ENCODE measurements around the gene SDK2. TPM values are rescaled to one million over a fixed set of nuclear protein-coding genes. Genes with fewer than 3 reads are reported as not detected.

The SDK2 gene
- total and polyA plus RNA-seq, 4 experiments from 2014 or later, result 0.49 to 2.9 (median 2.2) TPM; not detected in 1

GRCh38 chr17:73547790-73548189 is 96.5 kb downstream of the SDK2 start:
- CTCF ChIA-PET (ENCODE audit: partially characterized antibody), result no interaction called here
- H3K4me3 Mint-ChIP-seq, result no peak overlapping the region
- Histone ChIP-seq H3K27me3 (ENCODE audit: insufficient read depth, low read length) (no peaks in the 10 kb centered on the region), H3K4me3 (ENCODE audit: low read length in 2 of 2) (no peak overlapping the region), H3K4me1 (ENCODE audit: insufficient read depth, low read length) (peaks cover 3% of the 10 kb centered on the region), H3K9me3 (ENCODE audit: control insufficient read depth in 1 of 2, low read length in 2 of 2) (no peaks in the 10 kb centered on the region), H3K27ac (ENCODE audit: low read depth, low read length) (no peak overlapping the region), H3K36me3 (ENCODE audit: insufficient read depth, low read length) (no peaks in the 10 kb centered on the region)
- POLR2A ChIA-PET (ENCODE audit: partially characterized antibody), result no interaction called here
- no peak for DNase-seq
- no peaks in the 10 kb centered on the region for H3K36me3 Mint-ChIP-seq
- intact Hi-C loops (cut with micrococcal nuclease), result no loop called here
- H3K9me3 Mint-ChIP-seq, result peaks cover 0 to 1% (median 0%) of the 10 kb centered on the region in 8 donors
- H3K27ac Mint-ChIP-seq, result no peak overlapping the region
- H3K27me3 Mint-ChIP-seq, result peaks cover 0 to 9% of the 10 kb centered on the region in 2 donors
- peaks cover 0 to 16% (median 8%) of the 10 kb centered on the region in 4 donors for H3K4me1 Mint-ChIP-seq

- no peak overlapping the region for H3K4me3 Mint-ChIP-seq
- Histone ChIP-seq H3K4me3 (ENCODE audit: low read length in 2 of 2) (no peak overlapping the region), H3K27ac (ENCODE audit: low read depth, low read length) (no peak overlapping the region), H3K9me3 (ENCODE audit: control insufficient read depth in 1 of 2, low read length in 2 of 2) (no peaks in the 10 kb centered on the region), H3K4me1 (ENCODE audit: insufficient read depth, low read length) (peaks cover 3% of the 10 kb centered on the region), H3K36me3 (ENCODE audit: insufficient read depth, low read length) (no peaks in the 10 kb centered on the region), H3K27me3 (ENCODE audit: insufficient read depth, low read length) (no peaks in the 10 kb centered on the region)
- H3K9me3 Mint-ChIP-seq, result peaks cover 0 to 1% (median 0%) of the 10 kb centered on the region in 8 donors
- ChIA-PET CTCF (ENCODE audit: partially characterized antibody) (no interaction called here), POLR2A (ENCODE audit: partially characterized antibody) (no interaction called here)
- peak in 4 of 5 donors; percentile 5 to 15 (median 13) for DNase-seq
- H3K4me1 Mint-ChIP-seq, result peaks cover 0 to 13% (median 7%) of the 10 kb centered on the region in 4 donors
- H3K27me3 Mint-ChIP-seq, result peaks cover 0 to 8% of the 10 kb centered on the region in 2 donors
- H3K27ac Mint-ChIP-seq, result peak overlapping the region in 2 of 7 donors; percentile 61 to 63
- intact Hi-C loops (cut with micrococcal nuclease), result no loop called here
- no peaks in the 10 kb centered on the region for H3K36me3 Mint-ChIP-seq
Measured at GRCh38 chr17:73546770-73547536, 97.3 kb downstream of the SDK2 start.

GRCh38 chr17:73546114-73546513 is 98.1 kb downstream of the SDK2 start:
- no peak for DNase-seq
- no peak overlapping the region for H3K27ac Mint-ChIP-seq
- no peaks in the 10 kb centered on the region for H3K9me3 ChIP-seq (ENCODE audit: control insufficient read depth in 1 of 2, low read length in 2 of 2)
- peaks cover 0 to 1% (median 0%) of the 10 kb centered on the region in 8 donors for H3K9me3 Mint-ChIP-seq
- H3K4me1 ChIP-seq (ENCODE audit: insufficient read depth, low read length), result no peaks in the 10 kb centered on the region
- H3K27me3 ChIP-seq (ENCODE audit: insufficient read depth, low read length), result no peaks in the 10 kb centered on the region
- intact Hi-C loops (cut with micrococcal nuclease), result no loop called here
- H3K4me3 ChIP-seq (ENCODE audit: low read length in 2 of 2), result no peak overlapping the region
- no peak overlapping the region for H3K4me3 Mint-ChIP-seq
- H3K27ac ChIP-seq (ENCODE audit: low read depth, low read length), result no peak overlapping the region
- no peaks in the 10 kb centered on the region for H3K36me3 ChIP-seq (ENCODE audit: insufficient read depth, low read length)
- H3K36me3 Mint-ChIP-seq, result no peaks in the 10 kb centered on the region
- H3K4me1 Mint-ChIP-seq, result peaks cover 0 to 9% (median 6%) of the 10 kb centered on the region in 4 donors
- peaks cover 0 to 4% of the 10 kb centered on the region in 2 donors for H3K27me3 Mint-ChIP-seq
- ChIA-PET POLR2A (ENCODE audit: partially characterized antibody) (no interaction called here), CTCF (ENCODE audit: partially characterized antibody) (no interaction called here)

GRCh38 chr17:73545109-73546032 is 98.9 kb downstream of the SDK2 start:
- ChIA-PET CTCF (ENCODE audit: partially characterized antibody) (no interaction called here), POLR2A (ENCODE audit: partially characterized antibody) (no interaction called here)
- Mint-ChIP-seq H3K4me1 (peaks cover 0 to 9% (median 6%) of the 10 kb centered on the region in 4 donors), H3K27ac (no peak overlapping the region), H3K36me3 (no peaks in the 10 kb centered on the region), H3K27me3 (peaks cover 0 to 4% of the 10 kb centered on the region in 2 donors), H3K9me3 (peaks cover 0 to 1% (median 0%) of the 10 kb centered on the region in 8 donors), H3K4me3 (no peak overlapping the region)
- Histone ChIP-seq H3K4me3 (ENCODE audit: low read length in 2 of 2) (no peak overlapping the region), H3K27me3 (ENCODE audit: insufficient read depth, low read length) (no peaks in the 10 kb centered on the region), H3K9me3 (ENCODE audit: control insufficient read depth in 1 of 2, low read length in 2 of 2) (no peaks in the 10 kb centered on the region), H3K4me1 (ENCODE audit: insufficient read depth, low read length) (no peaks in the 10 kb centered on the region), H3K36me3 (ENCODE audit: insufficient read depth, low read length) (no peaks in the 10 kb centered on the region), H3K27ac (ENCODE audit: low read depth, low read length) (no peak overlapping the region)
- intact Hi-C loops (cut with micrococcal nuclease), result no loop called here
- DNase-seq, result no peak

- ChIA-PET POLR2A (ENCODE audit: partially characterized antibody) (no interaction called here), CTCF (ENCODE audit: partially characterized antibody) (no interaction called here)
- Histone ChIP-seq H3K27ac (ENCODE audit: low read depth, low read length) (no peak overlapping the region), H3K4me1 (ENCODE audit: insufficient read depth, low read length) (no peaks in the 10 kb centered on the region), H3K4me3 (ENCODE audit: low read length in 2 of 2) (no peak overlapping the region), H3K36me3 (ENCODE audit: insufficient read depth, low read length) (no peaks in the 10 kb centered on the region), H3K9me3 (ENCODE audit: control insufficient read depth in 1 of 2, low read length in 2 of 2) (no peaks in the 10 kb centered on the region), H3K27me3 (ENCODE audit: insufficient read depth, low read length) (no peaks in the 10 kb centered on the region)
- DNase-seq, result no peak
- intact Hi-C loops (cut with micrococcal nuclease), result no loop called here
- peaks cover 0 to 9% (median 5%) of the 10 kb centered on the region in 4 donors for H3K4me1 Mint-ChIP-seq
- H3K4me3 Mint-ChIP-seq, result no peak overlapping the region
- no peaks in the 10 kb centered on the region for H3K36me3 Mint-ChIP-seq
- H3K9me3 Mint-ChIP-seq, result peaks cover 0 to 1% (median 0%) of the 10 kb centered on the region in 8 donors
- peaks cover 0 to 1% of the 10 kb centered on the region in 2 donors for H3K27me3 Mint-ChIP-seq
- H3K27ac Mint-ChIP-seq, result peak overlapping the region in 2 of 7 donors; percentile 4 to 39
Measured at GRCh38 chr17:73544333-73544732, 99.9 kb downstream of the SDK2 start.

- no peaks in the 10 kb centered on the region for H3K4me1 ChIP-seq (ENCODE audit: insufficient read depth, low read length)
- CTCF ChIA-PET (ENCODE audit: partially characterized antibody), result no interaction called here
- peak overlapping the region in 1 of 7 donors; percentile 35 for H3K27ac Mint-ChIP-seq
- peaks cover 0 to 9% (median 4%) of the 10 kb centered on the region in 4 donors for H3K4me1 Mint-ChIP-seq
- H3K9me3 ChIP-seq (ENCODE audit: control insufficient read depth in 1 of 2, low read length in 2 of 2), result no peaks in the 10 kb centered on the region
- no peak overlapping the region for H3K4me3 Mint-ChIP-seq
- H3K27ac ChIP-seq (ENCODE audit: low read depth, low read length), result no peak overlapping the region
- H3K27me3 Mint-ChIP-seq, result no peaks in the 10 kb centered on the region
- H3K4me3 ChIP-seq (ENCODE audit: low read length in 2 of 2), result no peak overlapping the region
- H3K27me3 ChIP-seq (ENCODE audit: insufficient read depth, low read length), result no peaks in the 10 kb centered on the region
- intact Hi-C loops (cut with micrococcal nuclease), result no loop called here
- POLR2A ChIA-PET (ENCODE audit: partially characterized antibody), result no interaction called here
- peaks cover 0 to 1% (median 0%) of the 10 kb centered on the region in 8 donors for H3K9me3 Mint-ChIP-seq
- DNase-seq, result no peak
- H3K36me3 Mint-ChIP-seq, result no peaks in the 10 kb centered on the region
- no peaks in the 10 kb centered on the region for H3K36me3 ChIP-seq (ENCODE audit: insufficient read depth, low read length)
Measured at GRCh38 chr17:73542323-73542722, 101.9 kb downstream of the SDK2 start.

- H3K4me1 ChIP-seq (ENCODE audit: insufficient read depth, low read length), result no peaks in the 10 kb centered on the region
- Mint-ChIP-seq H3K36me3 (no peaks in the 10 kb centered on the region), H3K27ac (no peak overlapping the region), H3K9me3 (peaks cover 0 to 1% (median 0%) of the 10 kb centered on the region in 8 donors), H3K4me3 (no peak overlapping the region), H3K27me3 (no peaks in the 10 kb centered on the region), H3K4me1 (peaks cover 0 to 4% (median 3%) of the 10 kb centered on the region in 4 donors)
- no peaks in the 10 kb centered on the region for H3K36me3 ChIP-seq (ENCODE audit: insufficient read depth, low read length)
- intact Hi-C loops (cut with micrococcal nuclease), result no loop called here
- no peaks in the 10 kb centered on the region for H3K27me3 ChIP-seq (ENCODE audit: insufficient read depth, low read length)
- CTCF ChIA-PET (ENCODE audit: partially characterized antibody), result no interaction called here
- no peak overlapping the region for H3K4me3 ChIP-seq (ENCODE audit: low read length in 2 of 2)
- no peaks in the 10 kb centered on the region for H3K9me3 ChIP-seq (ENCODE audit: control insufficient read depth in 1 of 2, low read length in 2 of 2)
- no peak for DNase-seq
- no peak overlapping the region for H3K27ac ChIP-seq (ENCODE audit: low read depth, low read length)
- POLR2A ChIA-PET (ENCODE audit: partially characterized antibody), result no interaction called here
Measured at GRCh38 chr17:73541561-73541981, 102.7 kb downstream of the SDK2 start.
